Right atrium auricular region (tissue), 2 donors: ENCODE results near the gene NFASC. TPM values are rescaled to one million over a fixed set of nuclear protein-coding genes. Genes with fewer than 3 reads are reported as not detected.

Source experiments
- DNase-seq: peaks from one replicate; pipeline ENCODE4 v3.0.0-alpha.2; 2019; ENCODE audit warnings: low spot score
- H3K27ac ChIP-seq, 2 donors: fragments of 200-600 bp; sonication (generic); 1 replicate in 1 of 2; 2 replicates in 1 of 2; pipeline ENCODE4 v1.5.1; 2016 to 2019
- H3K27me3 ChIP-seq, 2 donors: fragments of 200-600 bp; sonication (generic); one replicate each; pipeline versions ENCODE4 v1.5.1 to v1.6.0; 2017 to 2019
- H3K36me3 ChIP-seq: fragments of 200-600 bp; sonication (generic); one replicate; pipeline ENCODE4 v1.5.1; 2016
- H3K4me1 ChIP-seq, 2 donors: fragments of 200-600 bp; sonication (generic); one replicate each; pipeline versions ENCODE4 v1.5.1 to v1.6.0; 2017 to 2019
- H3K4me3 ChIP-seq, 2 donors: fragments of 200-600 bp; sonication (generic); 1 replicate in 1 of 2; 2 replicates in 1 of 2; pipeline ENCODE4 v1.5.1; 2017 to 2019; ENCODE audit warnings: mild to moderate bottlenecking in 1 of 2, moderate library complexity in 1 of 2
- H3K9me3 ChIP-seq, 2 donors: fragments of 200-600 bp; sonication (generic); one replicate each; pipeline ENCODE4 v1.5.1; 2019
- CTCF ChIP-seq, 2 donors: fragments of 200-600 bp; sonication (generic); IDR thresholded peaks; one replicate each; pipeline ENCODE4 v1.5.1; 2019; ENCODE audit warnings: antibody characterized with exemption in 2 of 2
- total RNA-seq, 2 donors: library from RNA; depleted of rRNA; stranded (reverse); fragments of >200 nt; gene quantifications; one replicate each; pipeline ENCODE4 v1.1.0, GENCODE V29; 2016

Gene NFASC
- total RNA-seq, 2 donors from 2014 or later, result 38.5 to 45.9 TPM

- Histone ChIP-seq H3K36me3 (no peaks in the 10 kb centered on the region), H3K4me3 (no peak overlapping the region), H3K27ac (no peak overlapping the region), H3K27me3 (no peaks in the 10 kb centered on the region), H3K4me1 (peaks cover 0 to 8% of the 10 kb centered on the region in 2 donors), H3K9me3 (no peaks in the 10 kb centered on the region)
- DNase-seq, result no peak
- no peak for TF ChIP-seq CTCF (IDR thresholded peaks at IDR 0.05)
These were observed 190.1 kb downstream of the NFASC start for GRCh38 chr1:205060746-205061145.

DNA sequence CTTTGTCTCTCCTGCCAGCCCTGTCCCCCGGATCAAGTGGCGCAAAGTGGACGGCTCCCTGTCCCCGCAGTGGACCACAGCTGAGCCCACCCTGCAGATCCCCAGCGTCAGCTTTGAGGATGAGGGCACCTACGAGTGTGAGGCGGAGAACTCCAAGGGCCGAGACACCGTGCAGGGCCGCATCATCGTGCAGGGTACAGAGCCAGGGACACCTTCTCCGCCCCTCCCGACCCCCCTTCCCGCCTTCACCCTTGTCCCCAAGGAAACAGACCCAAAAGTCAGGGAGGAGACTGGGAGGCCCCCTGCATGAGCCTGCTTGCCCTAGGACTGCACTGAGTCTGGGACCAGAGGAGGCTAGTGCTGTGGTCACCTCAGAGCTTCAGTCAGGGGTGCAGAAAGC is 190.6 kb downstream of the NFASC start:
- TF ChIP-seq CTCF (IDR thresholded peaks at IDR 0.05), result no peak
- Histone ChIP-seq H3K4me3 (no peak overlapping the region), H3K27me3 (no peaks in the 10 kb centered on the region), H3K27ac (no peak overlapping the region), H3K36me3 (no peaks in the 10 kb centered on the region), H3K9me3 (no peaks in the 10 kb centered on the region), H3K4me1 (peaks cover 0 to 8% of the 10 kb centered on the region in 2 donors)
- no peak for DNase-seq

- DNase-seq, result peak; percentile 71
- TF ChIP-seq CTCF (IDR thresholded peaks at IDR 0.05), result peak; percentile 67 to 89
- Histone ChIP-seq H3K36me3 (no peaks in the 10 kb centered on the region), H3K27ac (no peak overlapping the region), H3K9me3 (no peaks in the 10 kb centered on the region), H3K4me1 (peaks cover 0 to 8% of the 10 kb centered on the region in 2 donors), H3K27me3 (no peaks in the 10 kb centered on the region), H3K4me3 (no peak overlapping the region)
These were observed 191.0 kb downstream of the NFASC start for GRCh38 chr1:205061665-205062069.

- Histone ChIP-seq H3K27ac (no peak overlapping the region), H3K9me3 (no peaks in the 10 kb centered on the region), H3K36me3 (no peaks in the 10 kb centered on the region), H3K27me3 (no peaks in the 10 kb centered on the region), H3K4me3 (no peak overlapping the region), H3K4me1 (peaks cover 0 to 8% of the 10 kb centered on the region in 2 donors)
- DNase-seq, result no peak
- TF ChIP-seq CTCF (IDR thresholded peaks at IDR 0.05), result no peak
These were observed 191.7 kb downstream of the NFASC start for GRCh38 chr1:205062319-205062718.

DNA sequence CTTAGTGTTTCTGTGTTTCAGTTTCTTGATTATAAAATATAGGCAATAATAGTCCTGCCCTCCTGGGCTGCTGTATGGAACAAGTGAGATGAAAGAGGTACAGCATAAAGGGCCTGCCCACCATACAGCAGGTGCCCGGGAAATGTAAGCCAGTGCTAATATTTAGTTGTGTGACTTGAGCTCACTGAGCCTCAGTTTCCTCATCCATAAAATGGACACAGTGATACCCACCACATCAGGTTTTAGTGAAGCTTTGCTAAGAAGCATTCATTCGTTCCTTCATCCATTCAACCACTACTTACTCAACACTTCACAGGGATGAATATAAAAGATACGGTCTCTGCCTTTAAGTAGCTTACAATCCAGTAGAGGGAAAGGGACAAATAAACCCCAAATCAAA is 192.2 kb downstream of the NFASC start:
- no peak for DNase-seq
- TF ChIP-seq CTCF (IDR thresholded peaks at IDR 0.05), result no peak
- Histone ChIP-seq H3K36me3 (no peaks in the 10 kb centered on the region), H3K4me3 (no peak overlapping the region), H3K4me1 (peaks cover 0 to 8% of the 10 kb centered on the region in 2 donors), H3K9me3 (no peaks in the 10 kb centered on the region), H3K27me3 (no peaks in the 10 kb centered on the region), H3K27ac (no peak overlapping the region)

- Histone ChIP-seq H3K27ac (no peak overlapping the region), H3K4me3 (no peak overlapping the region), H3K4me1 (peaks cover 0 to 14% of the 10 kb centered on the region in 2 donors), H3K36me3 (no peaks in the 10 kb centered on the region), H3K9me3 (no peaks in the 10 kb centered on the region), H3K27me3 (no peaks in the 10 kb centered on the region)
- TF ChIP-seq CTCF (IDR thresholded peaks at IDR 0.05), result no peak
- DNase-seq, result no peak
These were observed 193.6 kb downstream of the NFASC start for GRCh38 chr1:205064301-205064700.
